Esophagus muscularis mucosa (tissue), 3 donors: Measurements from ENCODE around the gene LARP4B.

Experiments
- POLR2AphosphoS5 ChIP-seq, 2 donors: sonication (generic); formaldehyde crosslinking; IDR thresholded peaks; one replicate each; pipeline ENCODE4 v1.6.1; 2017; ENCODE audit warnings: antibody characterized with exemption in 2 of 2
- TF ChIP-seq, protein P1 (sequence below), 3 experiments: fragments of 200-600 bp in 2 of 3; fragments of 450-650 bp in 1 of 3; sonication (generic) in 2 of 3; IDR thresholded peaks; one replicate each; pipeline ENCODE4 v1.5.1; 2017 to 2019; ENCODE audit warnings: antibody characterized with exemption in 3 of 3, mild to moderate bottlenecking in 2 of 3, moderate library complexity in 1 of 3

DNA sequence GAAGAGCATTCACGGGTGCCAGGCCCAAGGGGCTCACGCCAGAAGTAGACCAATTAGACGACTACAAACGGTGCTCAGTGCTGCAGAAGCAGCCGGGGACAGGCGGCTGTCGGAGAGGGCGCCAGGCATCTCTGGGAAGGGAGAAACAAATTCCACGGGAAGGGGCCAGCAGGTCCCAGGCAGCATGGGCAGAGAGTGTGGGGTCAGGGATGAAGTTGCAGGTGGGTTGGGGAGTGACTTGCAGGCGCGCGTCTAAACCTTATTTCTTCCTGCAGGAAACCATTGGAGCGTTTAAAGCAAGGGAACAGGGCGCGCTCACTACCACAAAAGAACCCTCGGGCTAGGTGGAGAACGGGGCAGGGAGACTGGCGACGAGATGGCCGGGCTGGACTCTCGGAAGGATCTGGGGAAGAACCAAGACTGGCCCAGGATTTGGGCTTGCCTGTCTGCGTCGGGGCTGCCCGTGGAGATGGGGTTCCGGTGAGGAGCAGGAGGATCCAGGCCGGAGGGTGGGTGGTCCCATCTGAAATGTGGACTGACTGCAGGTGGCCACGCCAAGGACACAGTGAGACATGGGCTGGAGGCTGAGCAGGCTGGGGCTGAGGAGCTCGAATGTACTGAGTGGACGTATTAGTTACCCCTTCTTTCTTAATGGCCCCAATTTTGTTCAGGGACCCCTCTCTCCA lies 125.7 kb downstream of the LARP4B start:
- no peak for TF ChIP-seq POLR2AphosphoS5 (IDR thresholded peaks at IDR 0.05)
- TF ChIP-seq, protein P1, sequence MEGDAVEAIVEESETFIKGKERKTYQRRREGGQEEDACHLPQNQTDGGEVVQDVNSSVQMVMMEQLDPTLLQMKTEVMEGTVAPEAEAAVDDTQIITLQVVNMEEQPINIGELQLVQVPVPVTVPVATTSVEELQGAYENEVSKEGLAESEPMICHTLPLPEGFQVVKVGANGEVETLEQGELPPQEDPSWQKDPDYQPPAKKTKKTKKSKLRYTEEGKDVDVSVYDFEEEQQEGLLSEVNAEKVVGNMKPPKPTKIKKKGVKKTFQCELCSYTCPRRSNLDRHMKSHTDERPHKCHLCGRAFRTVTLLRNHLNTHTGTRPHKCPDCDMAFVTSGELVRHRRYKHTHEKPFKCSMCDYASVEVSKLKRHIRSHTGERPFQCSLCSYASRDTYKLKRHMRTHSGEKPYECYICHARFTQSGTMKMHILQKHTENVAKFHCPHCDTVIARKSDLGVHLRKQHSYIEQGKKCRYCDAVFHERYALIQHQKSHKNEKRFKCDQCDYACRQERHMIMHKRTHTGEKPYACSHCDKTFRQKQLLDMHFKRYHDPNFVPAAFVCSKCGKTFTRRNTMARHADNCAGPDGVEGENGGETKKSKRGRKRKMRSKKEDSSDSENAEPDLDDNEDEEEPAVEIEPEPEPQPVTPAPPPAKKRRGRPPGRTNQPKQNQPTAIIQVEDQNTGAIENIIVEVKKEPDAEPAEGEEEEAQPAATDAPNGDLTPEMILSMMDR (IDR thresholded peaks at IDR 0.05) = no peak
